AG09319 (cell line): ENCODE data around the gene GAS2L2.

ENCODE experiments used
- DNase-seq: peaks from one replicate; pipeline ENCODE4 v3.0.0-alpha.2; 2010; ENCODE audit warnings: low read depth; ENCODE audit errors: extremely low read depth
- CTCF ChIP-seq: IDR thresholded peaks from 2 replicates; pipeline ENCODE4 v1.5.1; 2011; ENCODE audit warnings: low read depth, mild to moderate bottlenecking, inconsistent platforms, low read length, moderate library complexity

Gene GAS2L2

GRCh38 chr17:35773129-35773528, 20.1 kb upstream of the GAS2L2 start:
- no peak for TF ChIP-seq CTCF
- no peak for DNase-seq

GRCh38 chr17:35769895-35770486, 17.0 kb upstream of the GAS2L2 start:
- DNase-seq = no peak
- TF ChIP-seq CTCF = no peak; the same call in 1 of the 2 replicates

- TF ChIP-seq CTCF = no peak
- no peak for DNase-seq
Measured at GRCh38 chr17:35768797-35769196, 15.8 kb upstream of the GAS2L2 start.

GRCh38 chr17:35766903-35767510, 14.0 kb upstream of the GAS2L2 start:
- DNase-seq = no peak
- TF ChIP-seq CTCF = peak; percentile 63

GRCh38 chr17:35766489-35766877, 13.4 kb upstream of the GAS2L2 start:
- no peak for DNase-seq
- no peak for TF ChIP-seq CTCF

- no peak for DNase-seq
- no peak for TF ChIP-seq CTCF
Measured at GRCh38 chr17:35765756-35766488, 12.9 kb upstream of the GAS2L2 start.

GRCh38 chr17:35765086-35765710, 12.2 kb upstream of the GAS2L2 start:
- DNase-seq = no peak
- TF ChIP-seq CTCF = no peak
